GM12892 (cell line): ENCODE data around the gene MEOX2.

Experiments
- DNase-seq: peaks from one replicate; pipeline ENCODE4 v3.0.0; 2011; ENCODE audit not compliant: insufficient read length
- FAIRE-seq: peaks from 2 replicates; lab custom pipeline; 2011; peaks lifted over from hg19 to GRCh38; lab: Jason Lieb, UNC
- POLR2A ChIP-seq: IDR thresholded peaks from 2 replicates; pipeline ENCODE4 v1.6.1; 2011; ENCODE audit warnings: low read depth, low read length, control low read depth
- POLR2AphosphoS5 ChIP-seq: IDR thresholded peaks from 2 replicates; pipeline ENCODE4 v1.6.1; 2011; ENCODE audit warnings: low read depth, low read length, control low read depth
- TAF1 ChIP-seq: IDR thresholded peaks from 2 replicates; pipeline ENCODE4 v1.6.1; 2011; ENCODE audit warnings: low read depth, mild to moderate bottlenecking, control low read depth, low read length, borderline replicate concordance

The MEOX2 gene

GRCh38 chr7:15647309-15647708, 39.2 kb downstream of the MEOX2 start:
- no peak for DNase-seq
- TF ChIP-seq POLR2AphosphoS5 (no peak), TAF1 (no peak), POLR2A (no peak)
- no peak for FAIRE-seq

DNA sequence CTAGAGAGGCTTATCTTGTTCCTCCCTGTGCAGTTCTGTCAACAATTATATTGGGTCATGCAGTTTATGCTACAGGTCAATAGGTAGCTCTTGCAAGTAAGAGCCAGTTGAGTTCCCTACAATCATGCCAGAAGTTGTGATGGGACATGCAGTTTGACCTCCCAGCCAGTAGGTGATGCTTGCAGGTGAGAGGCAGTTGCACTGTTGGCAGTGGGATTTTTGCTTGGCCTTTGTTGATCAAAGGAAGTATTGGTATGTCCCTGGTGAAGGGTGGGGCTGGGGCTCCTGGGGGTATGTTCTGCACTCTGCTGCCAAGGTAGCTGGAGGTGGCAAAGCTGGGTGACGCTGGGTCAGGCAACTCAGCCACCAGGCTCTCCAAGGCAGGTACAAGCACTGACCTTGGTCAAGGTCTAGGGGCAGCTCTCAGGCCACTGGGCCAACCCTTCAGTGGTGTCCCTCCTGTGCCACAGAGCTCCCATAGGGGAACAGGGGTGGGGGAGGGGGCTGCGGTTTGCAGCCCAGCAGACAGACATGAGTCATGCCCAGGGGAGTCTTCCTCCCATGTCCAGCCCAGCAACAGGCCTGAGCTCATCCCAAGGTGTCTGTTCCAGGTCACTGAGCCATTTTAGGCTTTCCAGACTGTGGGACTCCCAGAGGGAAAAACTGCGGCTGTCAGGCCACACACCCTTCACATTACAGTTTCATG, 43.3 kb downstream of the MEOX2 start:
- DNase-seq = no peak
- TF ChIP-seq POLR2A = no peak
- TF ChIP-seq POLR2AphosphoS5 = no peak
- TF ChIP-seq TAF1 = no peak
- FAIRE-seq = no peak

DNA sequence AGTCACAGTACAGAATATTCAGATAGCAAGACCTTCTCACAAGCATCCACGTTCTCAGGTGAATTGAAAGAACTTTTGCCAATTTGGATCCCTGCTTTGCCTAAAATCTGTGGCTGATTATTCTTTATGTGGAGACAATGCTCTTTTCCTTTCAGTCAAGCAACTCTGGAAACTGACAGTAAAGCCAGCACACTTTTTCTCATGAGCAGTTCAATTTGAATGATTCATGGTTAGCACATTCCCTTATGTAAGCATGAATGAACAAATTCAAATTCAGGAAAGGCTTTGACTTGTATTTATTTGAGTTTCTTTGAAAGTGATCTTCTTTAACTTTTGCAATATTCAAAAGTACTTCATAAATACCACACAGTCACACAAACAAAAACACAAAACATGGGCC, 57.6 kb downstream of the MEOX2 start:
- no peak for DNase-seq
- TF ChIP-seq TAF1 (no peak), POLR2A (no peak), POLR2AphosphoS5 (no peak)
- FAIRE-seq = no peak

- DNase-seq = no peak
- FAIRE-seq = no peak
- no peak for TF ChIP-seq TAF1
- TF ChIP-seq POLR2A = no peak
- TF ChIP-seq POLR2AphosphoS5 = no peak
These were observed 60.4 kb downstream of the MEOX2 start for GRCh38 chr7:15626041-15626440.

GRCh38 chr7:15625466-15625865, 61.0 kb downstream of the MEOX2 start:
- DNase-seq = no peak
- FAIRE-seq = no peak
- no peak for TF ChIP-seq POLR2A
- TF ChIP-seq POLR2AphosphoS5 = no peak
- TF ChIP-seq TAF1 = no peak

DNA sequence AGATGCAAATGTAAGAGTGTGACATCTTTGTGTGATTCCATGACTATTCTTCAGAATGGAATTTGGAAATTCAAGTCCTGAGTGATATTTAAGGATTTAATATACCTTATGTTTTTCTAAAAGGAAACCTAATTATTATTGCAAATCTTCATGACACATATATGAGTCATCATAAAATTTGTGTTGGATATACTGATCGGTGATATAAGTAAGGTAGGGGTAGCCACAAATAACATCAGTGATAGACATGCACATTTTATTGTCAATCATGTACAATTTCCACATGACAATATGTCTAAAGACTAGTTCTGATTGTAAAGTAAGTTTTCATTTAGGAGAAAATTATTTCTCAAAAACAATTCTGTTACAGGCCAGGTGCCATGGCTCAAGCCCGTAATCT, 65.0 kb downstream of the MEOX2 start:
- FAIRE-seq (no peak), DNase-seq (no peak)
- no peak for TF ChIP-seq TAF1
- no peak for TF ChIP-seq POLR2A
- TF ChIP-seq POLR2AphosphoS5 = no peak

DNA sequence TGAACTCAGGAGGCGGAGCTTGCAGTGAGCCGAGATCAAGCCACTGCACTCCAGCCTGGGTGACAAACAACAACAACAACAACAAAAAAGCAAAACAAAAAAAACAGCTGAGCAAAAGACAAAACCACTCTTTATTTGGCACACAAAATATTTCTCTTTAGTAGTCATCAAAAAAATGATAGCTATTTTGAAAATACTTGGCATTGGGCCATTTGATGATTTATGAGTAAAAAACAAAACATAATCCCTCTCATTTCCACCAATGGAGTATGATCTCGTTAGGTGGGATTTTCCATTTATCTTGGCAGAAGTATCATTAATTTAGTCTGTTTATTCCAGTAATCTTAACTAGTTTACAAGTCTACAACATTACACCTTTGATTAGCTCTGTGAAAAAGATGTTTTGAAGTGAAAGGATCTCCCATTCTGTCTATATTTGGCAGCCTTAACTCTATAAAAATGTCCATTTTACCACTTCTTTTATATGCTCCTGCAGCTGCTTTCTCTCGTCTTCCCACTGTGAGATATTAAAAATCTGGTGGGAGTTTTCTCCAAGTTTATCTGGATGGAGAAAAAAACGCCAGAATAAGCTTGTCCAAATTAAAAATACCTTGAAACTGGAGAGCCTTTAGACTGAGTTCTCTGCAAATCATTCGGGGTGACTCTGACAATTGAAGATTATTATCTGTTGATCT, 65.8 kb downstream of the MEOX2 start:
- no peak for DNase-seq
- TF ChIP-seq POLR2AphosphoS5 = no peak
- no peak for TF ChIP-seq TAF1
- TF ChIP-seq POLR2A = no peak
- no peak for FAIRE-seq

GRCh38 chr7:15618275-15618674, 68.2 kb downstream of the MEOX2 start:
- TF ChIP-seq POLR2AphosphoS5 = no peak
- no peak for TF ChIP-seq TAF1
- TF ChIP-seq POLR2A = no peak
- DNase-seq (no peak), FAIRE-seq (no peak)

GRCh38 chr7:15612205-15612604, 74.3 kb downstream of the MEOX2 start:
- FAIRE-seq = no peak
- no peak for DNase-seq
- TF ChIP-seq TAF1 (no peak), POLR2AphosphoS5 (no peak), POLR2A (no peak)

GRCh38 chr7:15610503-15610902, 76.0 kb downstream of the MEOX2 start:
- no peak for TF ChIP-seq POLR2AphosphoS5
- TF ChIP-seq TAF1 = no peak
- TF ChIP-seq POLR2A = no peak
- no peak for DNase-seq
- FAIRE-seq = no peak

DNA sequence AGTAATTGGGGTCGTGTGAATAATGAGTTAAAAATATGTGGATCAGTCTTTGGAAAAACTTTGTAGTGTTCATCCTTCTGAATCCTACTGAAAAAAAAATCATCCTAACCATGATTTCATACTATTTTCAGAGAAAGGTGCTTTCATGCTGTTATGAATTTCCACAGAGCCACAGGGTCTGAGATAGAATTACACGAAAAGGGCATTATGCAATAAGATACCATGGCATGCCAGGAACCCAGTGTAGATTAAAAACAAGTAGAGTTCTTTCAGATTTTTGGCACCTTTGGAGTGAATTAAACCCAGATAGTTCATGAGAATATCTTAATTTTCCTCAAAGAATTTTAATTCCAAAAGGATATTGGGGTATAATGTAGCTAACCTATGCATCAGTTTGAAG, 77.2 kb downstream of the MEOX2 start:
- FAIRE-seq (no peak), DNase-seq (no peak)
- TF ChIP-seq TAF1 (no peak), POLR2A (no peak), POLR2AphosphoS5 (no peak)
